ENCODE data around the gene CLSTN2. TPM values are rescaled to one million over a fixed set of nuclear protein-coding genes. Genes with fewer than 3 reads are reported as not detected.

CLSTN2 gene
- total and polyA plus RNA-seq, 2 of the 4 experiments (the other 2 are of a cell fraction): under 0.01 to 0.07 TPM

DNA sequence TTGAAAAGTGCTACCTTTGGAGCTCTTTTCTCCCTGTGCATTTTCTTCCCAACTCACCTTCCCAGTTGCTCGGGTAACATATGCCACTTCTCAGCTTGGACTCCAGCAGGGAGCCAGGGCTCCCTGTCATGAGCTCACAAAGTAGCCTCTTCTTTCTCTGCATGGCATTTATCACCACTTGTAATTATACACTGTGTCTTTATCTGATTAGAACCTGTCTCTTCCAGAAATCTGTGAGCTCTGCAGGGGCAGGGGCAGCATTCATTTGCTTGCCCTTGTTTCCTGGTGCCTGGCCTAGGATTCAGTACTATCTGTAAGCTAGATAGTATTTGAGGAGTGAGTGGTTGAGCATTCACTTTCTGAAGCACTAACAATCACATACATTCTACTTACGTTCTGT, 100.9 kb downstream of the CLSTN2 start:
- Histone ChIP-seq H3K4me1 (ENCODE audit: control insufficient read depth, insufficient read depth, low read length) (no peaks in the 10 kb centered on the region), H4K5ac (ENCODE audit: low read depth, low read length) (no peak overlapping the region), H2BK15ac (ENCODE audit: low read depth, low read length) (no peak overlapping the region), H3K79me1 (ENCODE audit: low read depth in 1 of 2, low read length in 2 of 2) (no peaks in the 10 kb centered on the region), H3K4me3 (ENCODE audit: insufficient read depth, low read depth, low read length) (no peak overlapping the region), H2BK20ac (ENCODE audit: low read depth, low read length) (no peak overlapping the region), H2AK9ac (replicated peaks; ENCODE audit: low read depth, low read length, poor library complexity) (no peak overlapping the region), H4K8ac (ENCODE audit: low read depth in 2 of 2, low read length in 2 of 2) (no peak overlapping the region), H3K36me3 (ENCODE audit: control insufficient read depth, insufficient read depth, low read length) (no peaks in the 10 kb centered on the region), H2BK5ac (ENCODE audit: low read depth, low read length, poor library complexity, severe bottlenecking) (no peak overlapping the region), H3K4ac (ENCODE audit: low read depth, low read length) (no peak overlapping the region), H3K27me3 (ENCODE audit: control insufficient read depth, insufficient read depth, low read length) (no peaks in the 10 kb centered on the region), H2BK120ac (ENCODE audit: low read depth, low read length) (no peak overlapping the region), H2AK5ac (ENCODE audit: low read depth, low read length) (no peak overlapping the region), H3K14ac (replicated peaks; ENCODE audit: low read depth, low read length) (no peak overlapping the region), H3K9me1 (ENCODE audit: insufficient read depth, low read length) (no peaks in the 10 kb centered on the region), H3K23ac (ENCODE audit: low read depth, low read length) (no peak overlapping the region), H3K56ac (ENCODE audit: extremely low read depth, insufficient read depth, low read length) (no peak overlapping the region), H4K20me1 (ENCODE audit: insufficient read depth, low read length) (no peaks in the 10 kb centered on the region), H4K91ac (ENCODE audit: insufficient read depth, low read depth, low read length) (no peak overlapping the region), H3K27ac (ENCODE audit: insufficient read depth, low read length) (no peak overlapping the region), H3K4me2 (ENCODE audit: low read depth, low read length) (no peak overlapping the region), H3K9ac (ENCODE audit: low read depth, low read length) (no peak overlapping the region), H3K18ac (ENCODE audit: low read depth, low read length) (no peak overlapping the region), H2AFZ (replicated peaks; ENCODE audit: low read length, poor library complexity) (no peak overlapping the region), H3K9me3 (ENCODE audit: control insufficient read depth, insufficient read depth, low read length) (no peaks in the 10 kb centered on the region)
- no CpG with 5 or more reads among the region's 2 CpGs for WGBS, 2 experiments (ENCODE audit: extremely low coverage in 2 of 2, insufficient read length in 1 of 2)
- TF ChIP-seq SMC3 (IDR thresholded peaks at IDR 0.05; ENCODE audit: low read depth, low read length) (no peak), RFX5 (IDR thresholded peaks at IDR 0.05; ENCODE audit: low read depth, low read length) (no peak), RAD21 (IDR thresholded peaks at IDR 0.05; ENCODE audit: low read length) (no peak), MAFK (IDR thresholded peaks at IDR 0.05; ENCODE audit: low read depth, low read length) (no peak), CEBPB (IDR thresholded peaks at IDR 0.05; ENCODE audit: low read depth, low read length) (no peak), USF2 (IDR thresholded peaks at IDR 0.05; ENCODE audit: low read depth, low read length) (no peak)
- POLR2A ChIA-PET (ENCODE audit: unreplicated experiment): no interaction called here
- in situ Hi-C loops (cut with MboI; ENCODE audit: low sequenced_read_pairs): no loop called here
- no peak for ATAC-seq (ENCODE audit: low read depth)
- CTCF ChIA-PET: no interaction called here
- dilution Hi-C loops (cut with HindIII; ENCODE audit: low sequenced_read_pairs, unreplicated experiment): no loop called here
- DNase-seq: no peak
- BruUV-seq (replicated peaks): no TSS peak
- intact Hi-C loops (cut with micrococcal nuclease): no loop called here

Data from IMR-90 (cell line).